ENCODE results near the gene NKIRAS1. TPM values are rescaled to one million over a fixed set of nuclear protein-coding genes. Genes with fewer than 3 reads are reported as not detected.

Gene NKIRAS1
- total RNA-seq, result 14.1 and 14.4 TPM in 2 replicates

GRCh38 chr3:23916886-23917678 lies at the start of gene NKIRAS1, which contains the start of gene RPL15:
TSS of gene NKIRAS1 (minus strand) at chr3:23916990. CDS start at chr3:23910904, 6,086 bp downstream.
TSS of gene RPL15 (plus strand) at chr3:23917132. CDS start at chr3:23917860, 728 bp downstream.

GRCh38 chr3:23944861-23945662 lies 28.3 kb upstream of the NKIRAS1 start, which contains the start of gene NR1D2:
TSS of gene NR1D2 (plus strand) at chr3:23945286. CDS start at chr3:23945579, 293 bp downstream.

Other genes with a start within 250 kb of the NKIRAS1 start
- 131 and 141 TPM in 2 replicates for gene UBE2E1, start 111.0 kb downstream of the NKIRAS1 start, total RNA-seq
- gene RPL15, start 142 bp upstream of the NKIRAS1 start, total RNA-seq, result 2,472 and 2,629 TPM in 2 replicates
- 30.5 and 50.1 TPM in 2 replicates for gene NR1D2, start 28.3 kb upstream of the NKIRAS1 start, total RNA-seq